ENCODE results near the gene MBD2.

DNA sequence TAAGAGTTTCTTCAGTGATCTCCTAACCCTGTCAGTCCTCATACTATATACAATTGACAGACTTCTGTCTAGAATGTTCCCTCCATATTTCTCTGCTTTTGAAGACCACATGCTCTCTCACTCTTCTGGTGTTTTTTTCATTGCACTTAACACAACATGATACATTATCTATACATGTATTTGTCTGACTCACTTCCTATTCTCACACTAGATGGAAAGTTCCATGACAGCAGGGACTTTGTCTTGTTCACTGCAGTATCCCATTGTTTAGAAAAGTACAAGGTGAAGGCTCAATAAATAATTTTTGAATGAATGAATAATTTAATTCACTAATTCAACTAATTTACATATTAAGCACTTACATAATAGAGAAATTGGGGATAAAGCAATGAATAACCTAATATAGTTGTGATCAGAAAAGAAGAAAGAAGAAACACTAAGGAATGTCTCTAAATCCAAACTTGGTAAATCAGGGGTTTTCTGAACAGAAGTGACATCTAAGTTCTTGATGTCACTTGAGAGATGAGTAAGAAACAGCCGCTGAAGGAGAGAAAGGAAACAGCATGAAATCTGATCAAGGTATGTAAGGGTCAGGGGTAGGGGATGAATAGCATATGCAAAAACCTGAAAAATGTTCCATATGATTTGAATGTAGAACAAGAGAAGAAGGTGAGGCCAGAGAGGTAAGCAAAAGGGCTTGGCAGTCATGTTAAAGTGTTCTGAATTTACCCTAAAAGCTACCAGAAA, 42.4 kb downstream of the MBD2 start:
- TF ChIP-seq CTCF (IDR thresholded peaks at IDR 0.05 in 4 of 5, conservative IDR thresholded peaks at IDR 0.05 in 1 of 5) (no peak), POLR2A (IDR thresholded peaks at IDR 0.05) (no peak)
